GM12873 (cell line): ENCODE measurements around the gene AHDC1.

ENCODE experiments used
- TF ChIP-seq, protein P1 (sequence below): IDR thresholded peaks from 2 replicates; pipeline ENCODE4 v1.5.1; 2012; ENCODE audit warnings: low read depth, mild to moderate bottlenecking, moderate library complexity, low read length, control low read depth; ENCODE audit not compliant: insufficient read depth; ENCODE audit errors: missing control alignments

Gene AHDC1

DNA sequence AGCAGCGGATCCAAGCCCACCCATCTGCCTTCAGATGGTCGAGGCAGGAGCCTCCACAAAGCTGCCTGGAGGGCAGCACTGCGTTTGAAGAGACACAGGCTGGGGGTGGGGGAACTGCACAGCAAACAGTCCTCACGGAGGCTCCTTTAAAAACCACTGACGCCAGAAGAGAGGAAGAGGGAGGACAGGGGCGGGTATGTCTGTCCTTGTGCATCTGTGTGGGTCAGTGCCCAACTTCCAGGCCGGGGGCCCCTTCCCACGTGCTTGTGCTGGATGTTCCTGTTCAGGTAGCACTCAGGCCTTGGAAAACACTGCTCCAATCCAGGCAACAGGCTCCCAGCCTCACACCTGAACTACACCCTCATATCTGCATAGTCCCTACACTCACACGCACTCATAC lies 7.7 kb downstream of the AHDC1 start:
- TF ChIP-seq, protein P1, sequence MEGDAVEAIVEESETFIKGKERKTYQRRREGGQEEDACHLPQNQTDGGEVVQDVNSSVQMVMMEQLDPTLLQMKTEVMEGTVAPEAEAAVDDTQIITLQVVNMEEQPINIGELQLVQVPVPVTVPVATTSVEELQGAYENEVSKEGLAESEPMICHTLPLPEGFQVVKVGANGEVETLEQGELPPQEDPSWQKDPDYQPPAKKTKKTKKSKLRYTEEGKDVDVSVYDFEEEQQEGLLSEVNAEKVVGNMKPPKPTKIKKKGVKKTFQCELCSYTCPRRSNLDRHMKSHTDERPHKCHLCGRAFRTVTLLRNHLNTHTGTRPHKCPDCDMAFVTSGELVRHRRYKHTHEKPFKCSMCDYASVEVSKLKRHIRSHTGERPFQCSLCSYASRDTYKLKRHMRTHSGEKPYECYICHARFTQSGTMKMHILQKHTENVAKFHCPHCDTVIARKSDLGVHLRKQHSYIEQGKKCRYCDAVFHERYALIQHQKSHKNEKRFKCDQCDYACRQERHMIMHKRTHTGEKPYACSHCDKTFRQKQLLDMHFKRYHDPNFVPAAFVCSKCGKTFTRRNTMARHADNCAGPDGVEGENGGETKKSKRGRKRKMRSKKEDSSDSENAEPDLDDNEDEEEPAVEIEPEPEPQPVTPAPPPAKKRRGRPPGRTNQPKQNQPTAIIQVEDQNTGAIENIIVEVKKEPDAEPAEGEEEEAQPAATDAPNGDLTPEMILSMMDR = no peak

DNA sequence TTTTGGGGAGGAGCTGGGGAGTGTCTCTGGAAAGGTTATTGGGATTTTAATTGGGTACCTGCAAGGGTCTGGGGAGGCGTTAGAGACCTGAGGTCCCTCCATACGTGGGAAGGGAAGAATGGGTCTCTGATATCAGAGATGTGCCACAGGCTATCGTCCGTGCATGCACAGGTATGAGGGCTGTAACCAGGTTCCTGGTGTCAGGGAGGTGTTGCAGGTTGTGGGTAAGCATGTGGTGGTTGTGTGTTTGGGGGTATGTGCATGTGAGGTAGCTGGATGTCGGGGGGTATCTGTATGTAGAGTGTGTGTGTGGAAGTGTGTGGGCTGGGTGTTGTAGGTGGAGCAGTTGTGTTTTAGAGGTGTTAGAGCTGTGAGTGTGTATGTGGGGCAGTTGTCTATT lies 8.3 kb downstream of the AHDC1 start:
- TF ChIP-seq, protein P1 = no peak

DNA sequence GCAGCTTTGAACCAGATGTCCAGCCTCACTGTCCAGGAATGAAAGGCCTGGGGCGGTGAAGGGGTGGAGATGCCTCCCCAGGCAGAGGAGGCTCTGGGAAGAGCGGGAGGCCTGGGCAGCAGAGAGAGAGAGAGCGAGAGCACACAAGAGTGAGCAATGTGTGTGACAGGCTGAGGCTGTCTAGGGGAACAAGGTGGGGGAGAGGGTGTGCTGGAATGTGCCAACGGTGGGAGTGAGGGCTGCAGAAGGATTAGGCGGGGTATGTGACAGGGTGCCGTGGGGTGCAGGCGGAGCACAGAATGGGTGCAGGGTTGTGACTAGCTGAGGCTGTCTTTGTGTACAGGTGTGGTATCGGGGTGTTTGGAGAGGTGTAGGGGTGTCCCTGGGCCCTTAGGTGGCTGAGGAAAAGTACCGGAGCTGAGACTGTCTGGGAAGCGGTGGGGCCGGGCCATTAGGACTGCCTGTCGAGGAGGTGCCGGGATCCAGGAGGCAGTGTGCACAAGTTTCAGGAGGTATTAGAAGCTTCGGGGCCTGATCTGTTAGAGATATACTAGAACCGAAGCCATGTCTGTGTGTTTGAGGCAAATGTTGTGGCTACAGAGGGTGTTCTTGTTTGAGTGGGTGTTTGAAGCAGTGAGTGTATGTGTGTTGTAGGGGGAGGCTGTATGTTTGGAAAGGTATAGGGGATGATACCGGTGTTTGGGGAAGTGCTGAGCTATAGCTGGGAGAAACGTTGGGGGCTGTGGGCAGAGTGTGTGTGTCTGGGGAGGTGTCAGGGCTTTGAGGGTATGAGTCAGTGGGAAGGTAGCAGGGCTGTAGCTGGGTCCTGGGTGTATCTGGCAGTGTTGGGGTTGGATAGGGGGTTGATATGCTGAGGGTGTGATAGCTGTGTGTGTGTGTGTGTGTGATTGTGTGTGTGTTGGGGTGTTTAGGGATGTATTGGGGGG lies 9.1 kb downstream of the AHDC1 start:
- TF ChIP-seq, protein P1 = no peak

DNA sequence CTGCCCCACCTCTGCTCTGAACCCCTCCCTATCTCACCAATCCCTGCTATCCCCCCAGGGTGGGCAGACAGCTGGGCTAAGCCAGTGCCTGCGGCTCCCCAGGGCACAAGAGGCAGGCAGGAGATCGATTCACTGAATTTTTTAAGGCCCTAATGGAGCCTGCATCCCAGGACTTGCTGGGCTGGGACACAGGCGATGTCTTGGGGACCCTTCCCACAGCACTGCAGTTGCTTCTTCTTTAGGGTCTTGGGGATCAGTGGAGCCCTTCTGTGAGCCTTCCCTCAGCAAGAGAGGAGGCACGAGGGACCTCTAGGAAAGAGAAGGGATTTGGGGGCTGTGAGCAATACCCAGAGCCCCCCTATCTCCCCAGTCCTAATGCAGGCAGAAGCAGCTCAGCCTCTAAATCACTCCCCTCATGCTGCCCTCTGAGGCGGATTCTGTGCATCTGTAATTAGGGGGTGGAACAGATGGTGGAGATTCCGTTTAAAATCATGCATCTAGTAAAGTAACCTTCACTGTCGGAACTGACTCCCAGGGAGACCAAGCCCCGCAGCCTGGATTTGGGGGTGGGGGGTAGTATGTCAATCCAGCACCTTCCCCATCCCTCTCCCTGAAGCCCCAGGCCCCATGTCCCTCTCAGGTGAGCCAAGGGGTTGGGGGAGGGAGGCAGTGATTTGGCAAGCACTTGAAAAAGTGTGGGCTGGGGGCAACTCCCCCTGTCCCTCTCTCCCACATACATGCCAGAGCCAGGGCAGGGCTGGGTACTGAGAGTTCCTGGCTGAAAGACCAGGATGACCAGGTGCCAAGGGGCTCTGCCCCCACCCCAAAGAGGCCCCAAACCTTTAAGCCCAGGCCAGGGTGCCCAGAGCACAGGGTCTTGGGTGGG lies 10.0 kb downstream of the AHDC1 start:
- TF ChIP-seq, protein P1 = no peak

DNA sequence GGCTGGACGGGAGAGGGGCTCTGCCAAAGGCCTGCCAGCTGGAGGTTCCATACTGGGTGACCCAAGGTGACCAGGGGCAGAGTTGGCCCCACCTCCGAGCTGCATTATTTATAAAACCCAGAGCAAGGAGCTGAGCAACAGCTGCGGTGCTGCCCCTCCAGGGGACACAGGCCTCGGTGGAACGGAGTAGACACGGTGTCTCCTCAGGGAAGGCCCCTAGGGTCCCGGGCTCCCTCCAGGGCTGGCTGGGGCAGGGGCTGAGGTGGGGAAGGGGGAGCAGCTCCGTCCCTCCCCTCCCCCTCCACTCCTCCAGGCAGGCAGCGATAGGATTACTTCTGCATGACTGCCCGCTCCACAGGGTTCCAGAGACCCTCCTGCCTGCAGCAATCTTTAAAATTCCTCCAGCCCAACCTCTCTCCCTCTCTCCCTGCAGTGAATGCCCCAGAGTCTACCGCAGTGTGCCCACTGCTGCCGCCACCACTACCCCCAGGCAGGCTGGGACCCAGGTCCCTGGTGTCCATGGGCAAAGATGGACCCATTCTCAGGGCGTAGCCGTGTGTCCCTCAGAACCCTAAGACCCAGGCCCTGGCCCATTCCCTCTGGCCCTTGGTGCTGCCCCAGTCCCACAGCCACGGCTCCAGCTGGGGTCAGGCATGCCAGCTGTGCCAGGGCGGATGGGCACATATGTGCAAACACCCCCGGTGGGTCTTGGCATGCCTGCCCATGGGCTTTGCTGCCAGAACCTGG lies 10.8 kb downstream of the AHDC1 start:
- TF ChIP-seq, protein P1 = no peak

DNA sequence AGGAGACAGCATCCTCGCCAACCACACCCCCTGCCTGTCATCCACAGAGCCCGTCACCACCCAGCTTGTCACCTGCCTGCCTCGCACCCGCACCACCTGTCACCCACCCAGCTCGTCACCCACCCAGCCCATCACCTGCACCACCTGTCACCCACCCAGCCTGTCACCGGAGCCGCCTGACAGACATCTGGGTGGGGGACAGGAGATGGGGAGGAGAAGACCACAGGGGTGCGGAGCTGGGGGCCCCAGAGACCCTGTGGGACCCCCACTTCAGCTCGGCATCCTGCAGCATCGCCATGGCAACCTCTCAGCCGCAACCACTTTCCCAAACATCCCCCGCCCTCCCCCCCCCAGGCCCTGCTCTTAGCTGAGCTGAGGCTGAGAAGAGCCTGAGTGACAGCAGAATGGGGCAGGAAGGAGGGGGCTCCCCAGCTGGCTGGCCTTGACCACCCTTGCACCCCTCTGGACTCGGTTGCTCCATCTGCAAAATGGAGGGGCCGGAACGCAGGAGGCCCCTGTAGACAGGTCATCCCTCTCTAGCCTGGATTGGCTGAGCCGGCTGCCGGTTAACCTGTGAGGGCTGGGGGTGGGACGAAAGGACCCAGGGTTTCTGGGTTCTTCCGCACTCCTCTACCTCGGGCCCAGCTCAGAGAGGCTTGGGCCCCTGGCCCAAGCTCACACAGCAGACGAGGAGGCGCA lies 11.6 kb downstream of the AHDC1 start:
- TF ChIP-seq, protein P1 = no peak
